ENCODE results near the gene FRMD1.

FRMD1 gene

DNA sequence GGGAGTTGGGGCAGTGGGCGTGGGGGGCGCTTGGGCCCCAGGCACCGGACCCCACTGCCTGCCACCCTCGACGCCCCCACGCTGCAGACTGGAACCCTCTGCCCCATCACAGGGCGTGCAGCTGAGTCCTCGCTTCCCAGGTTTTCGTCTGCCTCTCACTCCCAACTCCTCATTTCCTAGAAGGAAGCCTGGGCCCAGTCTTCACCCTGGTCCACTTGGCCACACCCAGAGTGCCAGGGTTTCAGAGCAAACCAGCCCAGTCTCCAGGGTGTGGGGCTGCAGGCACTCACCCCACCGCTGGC is 30.3 kb downstream of the FRMD1 start:
- Histone ChIP-seq H3K27ac (ENCODE audit: low read length) (no peak overlapping the region), H3K9me3 (ENCODE audit: control insufficient read depth, insufficient read depth, low read length) (no peaks in the 10 kb centered on the region), H3K4me1 (ENCODE audit: control insufficient read depth, insufficient read depth, low read length) (no peaks in the 10 kb centered on the region), H3K27me3 (ENCODE audit: control insufficient read depth, insufficient read depth, low read length) (no peaks in the 10 kb centered on the region), H3K36me3 (ENCODE audit: control insufficient read depth, insufficient read depth, low read length) (no peaks in the 10 kb centered on the region; the same call in 1 of the 2 replicates), H3K4me3 (ENCODE audit: low read length) (no peak overlapping the region)
- no peak for DNase-seq (ENCODE audit: low read depth, low spot score)
- WGBS (ENCODE audit: insufficient coverage, insufficient read length), result no CpG with 5 or more reads among the region's 10 CpGs

DNA sequence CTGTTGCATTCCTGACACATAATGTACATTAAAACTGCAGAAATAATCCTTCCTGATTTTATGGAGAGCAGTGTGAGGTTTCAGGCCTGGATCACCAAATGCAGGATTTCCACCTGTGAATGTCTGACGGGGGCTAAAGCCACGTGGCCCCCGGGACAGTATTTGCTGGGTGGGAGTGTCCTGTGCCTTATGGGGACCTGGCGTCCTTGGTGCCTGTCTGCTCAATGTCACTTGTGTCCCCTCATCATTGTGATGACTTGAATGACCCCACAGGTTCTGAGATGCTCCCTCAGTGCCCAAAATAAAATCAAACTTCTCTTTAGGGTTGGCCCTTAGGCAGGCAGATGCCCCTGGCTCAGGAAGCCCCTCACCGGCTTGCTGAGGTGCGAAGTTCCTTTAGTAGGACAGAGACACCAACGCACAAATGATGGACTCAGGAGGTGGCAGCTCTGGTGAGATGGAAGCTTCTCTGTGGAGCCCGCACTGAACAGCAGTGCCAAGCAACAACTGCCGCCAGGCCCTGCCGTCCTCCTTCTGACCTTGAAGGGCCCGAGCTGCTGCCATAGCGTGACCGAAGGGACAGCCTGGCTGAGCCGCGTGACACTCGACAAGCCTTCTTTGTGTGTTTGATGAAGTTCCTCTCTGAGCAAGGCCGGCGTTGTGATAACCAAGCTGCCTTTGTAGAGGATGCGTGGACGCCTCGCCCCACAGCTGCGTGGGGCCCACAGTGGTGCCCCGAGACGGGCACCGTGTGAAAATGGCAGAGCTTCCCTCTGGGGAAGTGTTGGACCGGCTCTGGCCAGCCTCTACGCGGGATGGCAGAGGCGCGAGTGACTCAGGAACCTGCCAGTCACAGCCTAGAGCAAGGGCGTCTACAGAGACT is 30.9 kb downstream of the FRMD1 start:
- Histone ChIP-seq H3K9me3 (ENCODE audit: control insufficient read depth, insufficient read depth, low read length) (no peaks in the 10 kb centered on the region), H3K27me3 (ENCODE audit: control insufficient read depth, insufficient read depth, low read length) (no peaks in the 10 kb centered on the region), H3K27ac (ENCODE audit: low read length) (no peak overlapping the region), H3K4me1 (ENCODE audit: control insufficient read depth, insufficient read depth, low read length) (no peaks in the 10 kb centered on the region), H3K4me3 (ENCODE audit: low read length) (no peak overlapping the region; the same call in 1 of the 2 replicates), H3K36me3 (ENCODE audit: control insufficient read depth, insufficient read depth, low read length) (no peaks in the 10 kb centered on the region; the same call in 1 of the 2 replicates)
- no peak for DNase-seq (ENCODE audit: low read depth, low spot score)
- no CpG with 5 or more reads among the region's 31 CpGs for WGBS (ENCODE audit: insufficient coverage, insufficient read length)

DNA sequence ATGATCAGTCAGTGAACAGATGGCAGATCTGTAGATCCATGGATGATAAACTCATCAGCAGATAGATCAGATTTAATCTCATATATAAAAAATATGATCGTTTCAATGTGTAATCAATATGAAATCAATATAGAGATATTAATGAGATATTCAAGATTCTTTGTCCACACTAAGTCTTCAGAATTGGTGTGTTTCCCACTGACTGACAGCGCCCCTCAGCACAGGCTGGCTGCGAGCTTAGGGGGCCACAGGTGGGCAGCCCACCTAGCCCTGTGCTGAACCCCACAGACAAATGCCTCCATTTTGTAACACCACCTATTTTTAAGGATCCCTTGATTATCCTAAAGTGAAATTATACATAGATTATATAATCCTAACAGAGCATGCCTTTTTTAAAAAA is 32.3 kb downstream of the FRMD1 start:
- no CpG with 5 or more reads among the region's 3 CpGs for WGBS (ENCODE audit: insufficient coverage, insufficient read length)
- Histone ChIP-seq H3K27me3 (ENCODE audit: control insufficient read depth, insufficient read depth, low read length) (no peaks in the 10 kb centered on the region), H3K9me3 (ENCODE audit: control insufficient read depth, insufficient read depth, low read length) (no peaks in the 10 kb centered on the region), H3K36me3 (ENCODE audit: control insufficient read depth, insufficient read depth, low read length) (peaks cover 1% of the 10 kb centered on the region; the same call in 1 of the 2 replicates), H3K4me3 (ENCODE audit: low read length) (no peak overlapping the region), H3K4me1 (ENCODE audit: control insufficient read depth, insufficient read depth, low read length) (no peaks in the 10 kb centered on the region), H3K27ac (ENCODE audit: low read length) (no peak overlapping the region)
- DNase-seq (ENCODE audit: low read depth, low spot score), result no peak

DNA sequence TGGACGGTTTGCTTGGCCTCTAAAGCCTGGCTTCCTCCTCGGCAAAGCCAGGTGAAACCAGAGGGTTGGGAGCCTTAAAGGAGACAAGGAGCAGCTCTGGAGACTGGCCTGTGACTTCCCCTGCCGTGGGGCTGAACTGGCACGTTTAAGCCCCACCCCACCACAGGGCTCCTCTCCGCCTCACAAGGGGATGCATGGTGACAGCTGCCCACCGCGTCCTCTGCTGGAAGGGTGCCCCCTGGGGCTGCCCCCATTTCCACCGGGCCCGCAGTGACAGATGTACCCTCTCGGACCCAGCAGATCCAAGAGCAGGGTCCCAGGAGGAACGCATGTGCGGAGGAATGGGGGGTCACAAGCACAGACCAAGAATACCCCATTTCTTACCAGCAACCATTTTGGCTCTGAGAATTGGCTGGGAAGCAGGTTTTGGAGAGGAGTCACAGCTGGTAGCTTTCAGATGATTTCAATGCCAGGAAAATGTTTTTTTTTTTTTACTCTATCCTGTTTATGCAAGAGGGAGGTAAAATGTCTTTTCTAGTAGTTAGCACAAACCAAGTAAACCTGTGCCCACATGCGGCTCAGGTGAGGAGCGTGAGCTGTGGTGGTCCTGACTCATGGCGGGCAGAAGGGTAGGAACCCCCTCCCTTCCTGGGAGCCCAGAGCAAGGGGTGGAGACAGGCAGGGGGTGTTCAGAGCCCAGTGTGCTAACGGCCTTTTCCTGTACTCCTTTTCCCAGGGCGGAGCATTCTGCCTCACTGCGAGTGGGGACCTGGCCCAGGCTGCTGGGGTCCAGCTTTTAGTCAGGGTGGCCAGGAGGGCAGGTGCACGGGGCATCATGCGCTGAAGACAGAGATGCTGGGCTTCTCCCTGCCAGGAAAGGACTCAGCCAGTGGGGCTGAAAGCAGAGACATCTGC is 33.0 kb downstream of the FRMD1 start:
- H3K4me3 ChIP-seq (ENCODE audit: low read length), result no peak overlapping the region
- peaks cover 2% of the 10 kb centered on the region; the same call in 1 of the 2 replicates for H3K36me3 ChIP-seq (ENCODE audit: control insufficient read depth, insufficient read depth, low read length)
- H3K4me1 ChIP-seq (ENCODE audit: control insufficient read depth, insufficient read depth, low read length), result no peaks in the 10 kb centered on the region
- no peaks in the 10 kb centered on the region for H3K27me3 ChIP-seq (ENCODE audit: control insufficient read depth, insufficient read depth, low read length)
- no peak for DNase-seq (ENCODE audit: low read depth, low spot score)
- H3K9me3 ChIP-seq (ENCODE audit: control insufficient read depth, insufficient read depth, low read length), result no peaks in the 10 kb centered on the region
- WGBS (ENCODE audit: insufficient coverage, insufficient read length), result no CpG with 5 or more reads among the region's 20 CpGs
- no peak overlapping the region for H3K27ac ChIP-seq (ENCODE audit: low read length)

DNA sequence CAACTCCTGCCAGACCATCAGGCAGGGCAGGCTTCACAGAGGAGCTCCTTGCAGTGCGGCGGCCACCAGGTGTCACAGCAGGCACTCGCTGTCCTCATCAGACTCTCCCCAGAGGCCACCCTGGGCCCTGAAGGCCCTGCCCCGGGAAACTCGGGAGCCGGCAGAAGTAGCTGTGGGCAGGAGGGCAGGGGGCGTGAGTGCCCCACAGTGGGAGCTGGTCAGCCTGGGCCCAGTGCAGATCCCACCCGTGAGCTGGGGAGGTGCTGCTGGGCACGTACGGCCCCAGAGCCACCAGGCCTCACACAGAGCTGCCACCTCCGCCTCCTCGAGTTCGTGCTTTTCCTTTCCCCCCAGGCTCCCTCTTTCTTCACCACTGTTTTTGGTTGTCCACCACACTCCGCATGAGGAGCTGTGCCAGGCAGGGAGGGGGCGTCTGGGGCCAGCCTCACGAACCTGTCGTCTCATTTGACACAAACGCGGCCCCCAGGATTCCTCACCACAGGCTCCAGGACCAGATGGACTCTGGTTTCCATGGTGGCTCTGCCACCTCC is 33.8 kb downstream of the FRMD1 start:
- WGBS (ENCODE audit: insufficient coverage, insufficient read length), result no CpG with 5 or more reads among the region's 19 CpGs
- no peak for DNase-seq (ENCODE audit: low read depth, low spot score)

GRCh38 chr6:168044521-168045130 is 34.4 kb downstream of the FRMD1 start:
- WGBS (ENCODE audit: insufficient coverage, insufficient read length), result no CpG with 5 or more reads among the region's 28 CpGs

More for the DNA sequence above, 33.8 kb downstream of the FRMD1 start:
- Histone ChIP-seq H3K9me3 (ENCODE audit: control insufficient read depth, insufficient read depth, low read length) (no peaks in the 10 kb centered on the region), H3K27ac (ENCODE audit: low read length) (no peak overlapping the region), H3K4me1 (ENCODE audit: control insufficient read depth, insufficient read depth, low read length) (no peaks in the 10 kb centered on the region), H3K36me3 (ENCODE audit: control insufficient read depth, insufficient read depth, low read length) (peaks cover 2% of the 10 kb centered on the region; the same call in 1 of the 2 replicates), H3K4me3 (ENCODE audit: low read length) (no peak overlapping the region), H3K27me3 (ENCODE audit: control insufficient read depth, insufficient read depth, low read length) (no peaks in the 10 kb centered on the region)

DNA sequence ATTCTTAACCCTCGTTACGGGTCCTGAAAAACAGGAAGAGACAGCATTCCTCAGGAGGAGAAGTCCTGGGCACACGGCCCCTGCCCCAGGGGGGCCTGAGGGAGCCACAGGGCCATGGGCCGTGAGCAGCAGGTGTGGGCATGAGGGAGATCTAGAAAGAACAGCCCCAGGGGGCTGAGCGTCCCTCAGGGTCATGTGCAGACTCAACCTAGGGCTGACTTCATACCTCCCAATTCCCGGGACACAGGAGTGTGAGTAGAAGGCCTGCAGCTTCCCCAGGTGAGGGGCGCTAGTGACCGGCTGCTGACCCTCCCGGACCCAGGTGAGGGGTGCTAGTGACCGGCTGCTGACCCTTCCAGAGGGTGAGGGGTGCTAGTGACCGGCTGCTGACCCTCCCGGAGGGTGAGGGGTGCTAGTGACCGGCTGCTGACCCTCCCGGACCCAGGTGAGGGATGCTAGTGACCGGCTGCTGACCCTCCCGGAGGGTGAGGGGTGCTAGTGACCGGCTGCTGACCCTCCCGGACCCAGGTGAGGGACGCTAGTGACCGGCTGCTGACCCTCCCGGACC is 35.1 kb downstream of the FRMD1 start:
- Histone ChIP-seq H3K36me3 (ENCODE audit: control insufficient read depth, insufficient read depth, low read length) (peaks cover 2% of the 10 kb centered on the region; the same call in 1 of the 2 replicates), H3K27ac (ENCODE audit: low read length) (no peak overlapping the region), H3K27me3 (ENCODE audit: control insufficient read depth, insufficient read depth, low read length) (no peaks in the 10 kb centered on the region), H3K4me3 (ENCODE audit: low read length) (no peak overlapping the region), H3K4me1 (ENCODE audit: control insufficient read depth, insufficient read depth, low read length) (no peaks in the 10 kb centered on the region), H3K9me3 (ENCODE audit: control insufficient read depth, insufficient read depth, low read length) (0 out of 2 replicates have a peak, but pooled peaks cover 1% of the 10 kb centered on the region)
- no CpG with 5 or more reads among the region's 21 CpGs for WGBS (ENCODE audit: insufficient coverage, insufficient read length)
- no peak for DNase-seq (ENCODE audit: low read depth, low spot score)

More at GRCh38 chr6:168044521-168045130, 34.4 kb downstream of the FRMD1 start:
- Histone ChIP-seq H3K4me1 (ENCODE audit: control insufficient read depth, insufficient read depth, low read length) (no peaks in the 10 kb centered on the region), H3K36me3 (ENCODE audit: control insufficient read depth, insufficient read depth, low read length) (peaks cover 2% of the 10 kb centered on the region; the same call in 1 of the 2 replicates), H3K27me3 (ENCODE audit: control insufficient read depth, insufficient read depth, low read length) (no peaks in the 10 kb centered on the region), H3K27ac (ENCODE audit: low read length) (no peak overlapping the region), H3K9me3 (ENCODE audit: control insufficient read depth, insufficient read depth, low read length) (0 out of 2 replicates have a peak, but pooled peaks cover 1% of the 10 kb centered on the region), H3K4me3 (ENCODE audit: low read length) (no peak overlapping the region)
- DNase-seq (ENCODE audit: low read depth, low spot score), result no peak

GRCh38 chr6:168043193-168043847 is 35.7 kb downstream of the FRMD1 start:
- no peaks in the 10 kb centered on the region for H3K27me3 ChIP-seq (ENCODE audit: control insufficient read depth, insufficient read depth, low read length)
- no peaks in the 10 kb centered on the region for H3K4me1 ChIP-seq (ENCODE audit: control insufficient read depth, insufficient read depth, low read length)
- peaks cover 2% of the 10 kb centered on the region; the same call in 1 of the 2 replicates for H3K36me3 ChIP-seq (ENCODE audit: control insufficient read depth, insufficient read depth, low read length)
- H3K27ac ChIP-seq (ENCODE audit: low read length), result no peak overlapping the region
- DNase-seq (ENCODE audit: low read depth, low spot score), result no peak
- 0 out of 2 replicates have a peak, but pooled peaks cover 1% of the 10 kb centered on the region for H3K9me3 ChIP-seq (ENCODE audit: control insufficient read depth, insufficient read depth, low read length)
- WGBS (ENCODE audit: insufficient coverage, insufficient read length), result no CpG with 5 or more reads among the region's 17 CpGs
- no peak overlapping the region for H3K4me3 ChIP-seq (ENCODE audit: low read length)

DNA sequence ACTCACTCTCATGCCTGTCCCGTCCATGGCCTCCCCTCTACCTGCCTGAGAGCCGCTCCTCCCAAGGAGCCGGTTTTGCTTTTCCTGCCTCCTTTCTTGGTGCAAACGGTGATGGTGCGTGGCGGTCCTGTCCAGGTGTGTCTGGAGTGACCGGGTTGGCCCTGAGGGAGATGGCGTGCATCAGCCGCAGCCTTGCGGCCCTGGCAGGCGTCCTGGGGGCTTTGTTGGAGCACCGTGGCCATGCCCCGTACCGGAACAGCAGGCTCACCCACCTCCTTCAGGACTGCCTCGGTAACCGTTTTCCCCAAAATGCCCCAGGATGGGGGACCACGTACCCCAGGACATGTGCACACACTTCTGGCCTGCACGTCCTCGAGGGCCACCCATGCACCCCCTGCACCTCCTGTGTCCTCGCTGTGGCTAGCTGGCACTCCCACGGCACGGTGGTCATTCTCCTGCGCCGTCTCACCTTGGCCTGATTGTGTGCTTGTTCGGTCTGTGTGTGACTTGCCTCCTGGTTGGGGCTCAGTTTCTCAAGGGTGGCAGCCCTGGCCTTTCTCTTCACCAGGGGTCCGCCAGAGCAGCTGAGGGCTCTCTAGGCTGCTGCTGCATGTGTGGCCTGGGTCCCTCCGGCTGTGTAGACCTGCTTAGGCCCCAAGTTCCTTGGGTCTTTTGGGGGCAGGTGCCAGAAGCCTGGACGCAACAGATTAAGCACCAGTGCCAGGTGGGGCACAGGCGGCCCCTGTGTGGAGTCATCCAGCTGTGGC is 36.4 kb downstream of the FRMD1 start:
- Histone ChIP-seq H3K9me3 (ENCODE audit: control insufficient read depth, insufficient read depth, low read length) (0 out of 2 replicates have a peak, but pooled peaks cover 1% of the 10 kb centered on the region), H3K4me1 (ENCODE audit: control insufficient read depth, insufficient read depth, low read length) (no peaks in the 10 kb centered on the region), H3K27ac (ENCODE audit: low read length) (no peak overlapping the region), H3K27me3 (ENCODE audit: control insufficient read depth, insufficient read depth, low read length) (no peaks in the 10 kb centered on the region), H3K36me3 (ENCODE audit: control insufficient read depth, insufficient read depth, low read length) (peaks cover 2% of the 10 kb centered on the region; the same call in 1 of the 2 replicates), H3K4me3 (ENCODE audit: low read length) (no peak overlapping the region)
- no CpG with 5 or more reads among the region's 29 CpGs for WGBS (ENCODE audit: insufficient coverage, insufficient read length)
- DNase-seq (ENCODE audit: low read depth, low spot score), result no peak
